Stimulated activated CD8-positive, alpha-beta memory T cell treated with anti-CD3 and anti-CD28 coated beads, Interleukin-15, amount 100 ng/mL, for 24 hours (primary cell): ENCODE results near the gene RFX2.

Source experiments
- DNase-seq: peaks from one replicate; pipeline ENCODE4 v3.0.0-alpha.2; 2020; ENCODE audit warnings: low read depth

RFX2 gene

DNA sequence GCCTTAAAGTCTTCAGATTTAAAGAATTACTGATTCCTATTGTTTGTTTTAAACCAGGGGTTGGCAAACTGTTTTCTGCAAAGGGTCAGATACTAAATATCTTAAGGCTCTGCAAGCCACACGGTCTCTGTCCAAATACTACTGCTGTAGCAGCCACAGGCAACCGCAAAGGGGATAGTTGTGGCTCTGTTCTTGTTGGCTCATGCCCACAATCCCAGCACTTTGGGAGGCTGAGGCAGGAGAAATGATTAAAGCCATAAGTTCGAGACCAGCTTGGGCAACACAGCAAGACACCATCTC lies 154.7 kb downstream of the RFX2 start:
- DNase-seq, result no peak

DNA sequence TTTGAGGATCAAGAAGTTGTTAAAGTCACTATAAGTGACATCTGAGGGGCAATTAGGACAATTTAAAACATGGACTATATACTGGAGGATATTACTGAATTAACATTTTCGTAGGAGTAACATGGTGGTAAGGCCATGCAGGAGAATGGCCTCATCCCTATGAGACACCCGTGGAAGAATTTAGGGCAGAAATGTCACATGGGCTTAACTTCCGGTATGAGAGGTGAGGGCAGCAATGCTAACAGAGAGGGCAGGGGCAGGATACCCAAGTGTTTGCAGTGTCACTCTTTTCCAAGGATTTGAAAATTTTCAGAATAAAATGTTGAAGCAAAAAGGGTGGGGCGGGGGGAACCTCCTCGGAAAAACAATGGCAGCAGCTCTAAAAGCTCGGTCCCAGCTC lies 156.0 kb downstream of the RFX2 start:
- DNase-seq, result no peak

DNA sequence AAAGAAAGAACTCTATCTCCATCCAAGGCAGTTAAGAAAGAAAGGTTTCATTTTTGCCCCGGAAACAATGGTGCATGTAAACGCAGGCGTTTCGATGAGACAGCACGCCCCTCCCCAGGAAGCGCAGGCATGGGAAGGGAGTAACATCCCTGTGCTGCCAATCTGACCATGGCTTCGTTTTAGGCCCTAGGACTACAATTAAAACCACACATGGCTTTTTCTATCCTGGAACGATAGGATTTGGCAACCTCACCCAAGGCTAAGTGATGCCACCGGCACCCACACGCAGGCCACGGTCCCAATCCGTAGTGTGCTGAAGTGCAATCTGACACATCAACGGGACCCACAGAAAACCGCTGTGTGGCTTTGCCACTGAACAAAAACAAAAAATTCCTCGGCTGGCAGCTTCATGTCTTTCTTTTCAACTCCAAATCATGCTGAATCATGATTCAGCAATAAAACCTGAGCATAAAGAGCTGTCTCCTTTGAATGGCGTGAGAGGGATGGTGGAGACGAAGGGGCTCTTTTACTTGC lies 156.6 kb downstream of the RFX2 start:
- no peak for DNase-seq

DNA sequence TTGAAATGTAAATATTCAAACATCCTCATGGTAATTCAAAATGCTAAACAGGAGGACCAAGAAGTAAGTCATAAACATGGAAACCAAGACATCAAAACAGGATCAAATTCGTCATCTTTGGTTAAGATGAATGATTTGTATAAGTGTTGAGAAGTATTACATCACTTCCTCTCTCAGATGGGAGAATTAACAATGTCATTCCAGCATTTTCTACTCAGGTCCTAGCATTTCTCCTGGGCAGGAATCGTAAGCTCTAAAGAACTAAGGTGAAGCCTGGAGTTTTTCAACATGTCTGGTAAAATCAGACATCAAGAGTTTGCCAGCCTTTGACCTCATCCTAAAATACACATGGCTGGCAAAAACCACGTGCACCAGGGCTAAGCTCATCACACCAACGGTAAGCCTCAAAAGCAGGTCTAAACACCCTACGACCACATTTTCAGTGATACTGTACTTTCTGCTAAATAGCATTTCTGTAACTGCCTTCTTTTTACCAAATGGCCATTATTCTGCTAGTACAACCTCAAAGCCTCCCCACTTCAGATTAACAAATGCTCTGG lies 157.2 kb downstream of the RFX2 start:
- no peak for DNase-seq

DNA sequence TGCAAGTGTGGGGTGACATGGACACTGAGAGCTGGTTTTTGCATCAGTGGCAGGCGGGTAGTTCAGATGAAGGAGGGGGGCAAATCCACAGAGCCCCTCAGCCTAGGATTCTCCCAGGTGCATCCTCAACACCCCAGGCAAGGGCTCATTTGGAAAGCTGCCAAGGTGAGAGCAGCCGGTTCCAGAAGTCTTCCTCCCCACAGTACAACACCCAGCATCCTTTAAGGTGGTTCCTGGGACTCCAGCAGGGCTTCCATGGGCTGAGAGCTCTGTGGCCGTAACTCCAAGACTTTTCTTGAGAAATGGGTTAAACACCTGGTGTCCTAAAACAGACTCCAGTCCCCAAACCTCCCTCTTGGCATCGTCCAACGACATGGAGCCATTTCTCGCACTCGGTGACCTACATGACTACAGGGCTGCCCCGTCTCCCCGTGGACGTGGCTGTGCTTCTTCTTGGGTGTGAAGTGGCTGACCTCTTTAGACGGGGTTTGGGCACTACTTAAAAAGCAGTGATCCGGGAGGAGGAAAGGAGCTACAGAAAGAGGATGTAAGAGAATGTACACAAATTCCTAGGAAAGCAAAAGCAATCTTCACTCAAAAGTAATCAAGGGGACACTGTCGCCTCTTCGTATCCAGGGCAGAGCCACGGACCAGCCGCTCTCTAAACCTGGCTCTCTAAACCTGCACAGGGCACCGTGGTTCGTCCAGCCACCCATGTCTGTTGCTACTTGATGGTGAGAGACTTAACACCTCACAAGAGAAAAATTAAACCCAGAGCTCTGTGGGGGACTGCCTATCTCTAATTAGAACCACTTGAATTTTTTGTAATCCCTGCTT lies 157.9 kb downstream of the RFX2 start:
- no peak for DNase-seq

DNA sequence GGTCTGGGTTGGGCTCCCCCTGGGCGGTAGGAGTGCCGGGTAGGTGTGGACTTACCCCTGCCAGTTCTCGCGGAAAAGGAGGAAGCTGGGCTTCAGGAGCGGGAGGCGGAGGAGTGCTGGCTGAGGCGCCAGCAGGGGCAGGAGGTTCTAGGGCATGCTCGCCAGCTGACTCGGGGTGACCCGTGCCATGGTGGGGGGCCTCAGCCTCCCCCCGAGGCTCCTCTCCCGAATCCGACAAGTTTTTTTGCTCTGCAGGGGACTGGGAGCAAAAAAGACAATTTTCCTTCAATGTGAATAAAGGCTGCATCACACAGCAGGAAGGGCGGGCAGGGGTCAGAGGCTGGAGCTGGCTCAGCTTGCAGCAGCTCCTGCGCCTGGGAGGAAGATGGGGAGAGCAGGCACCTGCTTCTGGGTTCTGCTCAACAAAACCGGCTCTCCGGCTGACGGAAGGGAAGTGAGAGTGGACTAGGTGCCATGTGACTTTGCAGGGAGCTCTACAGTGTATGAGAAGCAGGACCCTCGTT lies 158.9 kb downstream of the RFX2 start:
- no peak for DNase-seq

DNA sequence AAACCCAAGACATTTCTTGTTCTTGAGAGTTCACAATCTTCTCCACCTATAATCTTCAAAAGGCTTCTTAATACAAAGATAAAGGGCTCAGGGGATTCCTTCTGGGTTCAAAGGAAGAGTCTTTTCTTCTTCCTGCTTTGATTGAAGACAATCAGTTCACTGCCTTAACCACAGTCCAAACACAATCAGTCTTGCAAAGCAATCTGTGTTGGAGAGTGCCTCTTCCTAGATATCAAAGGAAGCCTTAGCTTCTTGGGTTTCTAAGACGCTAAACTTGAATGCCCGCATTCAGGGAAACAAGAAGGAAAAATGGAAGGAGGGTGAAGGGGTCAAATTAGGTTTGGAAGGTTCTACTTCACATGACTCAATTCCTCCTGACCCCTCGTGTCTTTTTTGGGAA lies 159.6 kb downstream of the RFX2 start:
- DNase-seq, result no peak

DNA sequence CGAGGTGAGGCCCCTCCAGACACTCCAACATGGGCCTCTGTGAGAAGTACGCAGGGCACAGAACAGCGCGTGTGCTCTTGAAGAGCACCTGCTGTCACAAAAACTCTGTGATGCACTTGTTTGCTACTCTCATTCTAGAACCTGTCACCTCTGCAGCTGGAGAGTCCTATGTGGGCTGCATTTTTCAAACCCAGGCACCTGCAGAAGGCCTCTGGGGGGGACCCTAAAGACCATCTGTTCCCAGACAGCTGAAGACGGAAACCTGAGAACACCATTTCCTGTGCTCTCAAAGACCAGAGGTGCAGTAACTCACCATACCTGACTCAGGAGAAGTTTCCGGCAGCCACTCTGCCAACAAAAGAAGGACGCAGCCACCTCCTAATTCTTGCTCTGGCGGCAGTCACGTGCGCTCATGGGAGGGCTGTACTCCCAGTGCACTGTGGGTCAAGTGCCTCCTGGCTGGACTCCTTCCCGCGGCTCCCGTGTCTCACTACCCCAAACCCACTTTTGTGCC lies 160.5 kb downstream of the RFX2 start:
- no peak for DNase-seq

DNA sequence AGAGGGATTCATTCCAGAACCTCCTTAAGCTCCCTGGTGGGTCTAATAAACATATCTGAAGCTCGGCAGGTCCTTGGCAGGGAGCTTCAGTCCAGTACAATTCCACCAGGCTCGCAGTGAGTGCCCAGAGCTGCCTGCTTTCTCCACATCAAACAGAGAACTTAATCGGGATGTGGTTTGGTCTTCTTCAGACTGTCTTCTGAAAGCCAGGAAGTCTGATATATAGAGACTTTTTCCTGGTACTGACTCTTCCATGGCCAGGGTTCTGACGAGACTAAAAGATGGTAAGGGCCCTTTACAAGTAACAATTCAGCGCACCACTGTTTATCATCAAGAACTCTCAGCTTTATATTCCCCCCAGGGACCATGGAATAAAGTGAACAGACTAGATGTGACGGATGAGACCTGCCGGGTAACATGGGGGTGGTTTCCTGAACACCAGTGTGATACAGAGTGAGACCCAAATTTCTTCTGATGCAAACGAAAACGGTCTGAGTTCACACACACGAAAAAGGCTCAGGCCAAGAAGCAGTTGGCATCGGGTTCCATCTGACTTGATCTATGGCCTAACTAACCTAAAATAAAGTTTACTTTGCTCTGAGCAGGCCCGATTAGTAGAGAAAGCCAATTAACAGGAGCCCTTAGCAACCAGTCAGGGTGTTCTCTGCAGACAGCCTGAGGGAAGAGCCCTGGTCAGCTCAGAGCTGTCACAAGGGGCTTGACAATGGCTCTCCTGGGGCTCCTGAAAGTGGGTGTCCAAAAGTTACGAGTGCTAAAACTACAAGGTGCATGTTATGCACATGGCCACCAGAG lies 161.3 kb downstream of the RFX2 start:
- DNase-seq, result no peak

DNA sequence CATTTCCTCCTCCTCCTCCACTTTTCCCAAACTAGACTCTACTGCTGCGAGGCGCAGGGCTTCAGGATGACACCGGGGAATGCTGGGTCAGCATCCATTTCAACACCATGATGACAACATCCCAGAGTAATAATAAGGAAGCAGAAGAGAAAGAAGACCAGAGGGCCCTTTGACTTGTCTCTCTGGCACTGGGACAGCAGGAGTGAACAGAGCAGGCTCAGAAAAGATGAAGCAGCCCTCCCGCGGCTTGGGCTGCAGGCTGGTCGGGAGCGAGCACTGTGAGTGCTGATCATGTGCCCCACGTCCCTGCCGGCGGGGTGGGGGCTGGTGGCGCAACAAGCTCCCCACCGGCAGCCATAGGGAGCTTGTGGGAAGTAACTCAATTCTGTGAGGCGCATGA lies 162.9 kb downstream of the RFX2 start:
- DNase-seq, result no peak

DNA sequence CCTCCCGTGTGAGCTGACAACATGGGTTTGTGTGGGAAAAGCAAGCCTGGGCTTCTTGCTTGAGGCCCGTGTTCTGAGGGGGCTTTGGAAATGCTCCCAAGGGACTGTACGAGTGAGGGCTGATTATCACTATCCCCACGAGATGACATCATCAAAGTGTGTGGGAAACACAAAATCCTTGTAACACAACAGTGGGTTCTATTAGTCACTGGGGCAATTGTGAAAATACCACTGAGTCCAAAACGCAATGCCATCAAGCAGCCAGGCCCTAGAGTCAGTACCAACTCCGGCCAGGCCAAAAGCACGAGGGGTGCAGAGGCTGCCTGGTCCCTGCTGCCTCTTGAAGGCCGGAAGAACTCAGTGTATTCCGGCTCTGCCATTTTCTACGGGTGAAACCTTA lies 166.7 kb downstream of the RFX2 start:
- DNase-seq, result no peak
